SIG-M5 (cell line): Measurements from ENCODE around the gene CRCP.
"Not testable (repeated sequence)": the region's sequence is repeated elsewhere in the genome, so short reads cannot be mapped to it uniquely, and the experiment has no call there.

Experiments used
- DNase-seq: peaks from one replicate; lab custom pipeline; 2025; lab: John Stamatoyannopoulos, UW

CRCP gene

DNA sequence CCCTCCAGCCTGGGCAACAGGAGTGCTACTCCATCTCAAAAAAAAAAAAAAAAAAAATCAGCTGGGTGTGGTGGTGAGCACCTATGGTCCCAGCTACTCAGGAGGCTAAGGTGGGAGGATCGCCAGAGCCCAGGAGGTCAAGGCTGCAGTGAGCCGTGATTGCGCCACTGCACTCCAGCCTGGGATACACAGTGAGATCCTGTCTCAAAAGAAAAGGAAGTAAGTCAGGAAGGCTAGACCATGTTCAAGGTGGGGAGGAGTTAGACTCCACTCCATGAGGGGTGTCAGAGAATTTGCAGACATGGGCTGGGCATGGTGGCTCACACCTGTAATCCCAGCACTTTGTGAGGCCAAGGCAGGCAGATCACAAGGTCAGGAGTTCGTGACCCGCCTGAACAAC, 6.2 kb upstream of the CRCP start:
- DNase-seq, result not testable (repeated sequence)

DNA sequence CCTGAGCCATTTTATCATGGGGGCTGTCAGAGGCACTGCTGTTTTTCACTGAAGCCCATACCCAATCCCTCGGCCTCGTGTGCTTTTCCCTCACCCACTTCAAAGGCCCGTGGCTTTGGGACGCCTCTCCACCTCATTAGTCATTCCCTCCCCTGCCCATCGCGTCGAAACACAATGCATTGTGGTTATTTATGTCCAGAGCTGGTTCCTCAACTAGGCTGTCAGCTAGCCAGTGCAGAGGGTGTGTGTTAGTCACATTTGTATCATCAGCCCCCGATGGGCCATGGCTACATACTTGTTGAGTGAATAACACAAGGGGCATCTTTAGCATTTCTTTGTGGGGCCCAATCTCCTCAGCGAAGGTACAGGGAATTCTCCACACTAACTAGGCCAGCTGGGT, 3.8 kb upstream of the CRCP start:
- no peak for DNase-seq

DNA sequence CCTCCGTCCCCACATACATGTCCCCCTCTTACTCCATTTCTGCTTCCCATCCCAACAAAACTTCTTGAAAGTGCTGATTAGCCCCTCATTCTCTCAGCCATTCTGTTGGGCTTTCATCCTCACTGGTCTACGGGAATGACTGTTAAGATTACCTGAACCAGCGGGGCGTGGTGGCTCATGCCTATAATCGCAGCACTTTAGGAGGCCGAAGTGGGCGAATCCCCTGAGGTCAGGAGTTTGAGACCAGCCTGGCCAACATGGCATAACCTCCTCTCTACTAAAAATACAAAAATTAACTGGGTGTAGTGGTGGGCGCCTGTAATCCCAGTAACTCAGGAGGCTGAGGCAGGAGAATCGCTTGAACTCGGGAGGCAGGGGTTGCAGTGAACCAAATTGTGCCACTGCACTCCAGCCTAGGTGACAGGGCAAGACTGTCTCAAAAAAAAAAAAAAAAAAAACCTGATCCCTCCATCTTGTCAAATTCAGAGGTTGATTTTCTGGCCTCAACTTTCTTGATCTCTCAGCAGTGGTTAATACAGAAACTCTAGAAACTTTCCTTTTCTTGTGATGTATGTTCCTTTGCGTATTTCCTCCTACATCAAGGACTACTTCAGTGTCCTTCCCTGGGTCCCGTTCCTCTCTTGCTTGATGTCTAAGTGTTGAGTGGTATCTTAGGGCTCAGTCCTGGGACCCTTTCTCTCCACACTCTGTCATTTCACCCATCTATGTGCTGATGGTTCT, 2.2 kb downstream of the CRCP start:
- DNase-seq, result not testable (repeated sequence)

DNA sequence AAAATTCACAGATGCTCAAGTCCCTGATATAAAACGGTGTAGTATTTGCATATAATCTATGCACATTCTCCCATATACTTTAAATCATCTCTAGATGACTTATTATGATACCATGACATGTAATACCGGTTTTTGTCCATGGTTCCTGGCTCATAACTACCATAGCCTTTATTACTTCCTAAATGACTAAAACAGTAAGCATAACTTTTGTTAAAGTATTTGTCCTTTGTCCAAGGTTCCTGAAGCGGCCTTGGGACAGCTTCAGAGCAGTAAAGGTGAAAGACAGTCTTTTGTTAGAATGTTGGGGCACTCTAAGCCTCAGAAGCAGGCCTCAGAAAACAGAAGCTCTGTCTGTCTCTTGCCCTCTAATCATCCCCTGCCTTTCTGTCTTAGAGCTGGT, 4.0 kb downstream of the CRCP start:
- no peak for DNase-seq

DNA sequence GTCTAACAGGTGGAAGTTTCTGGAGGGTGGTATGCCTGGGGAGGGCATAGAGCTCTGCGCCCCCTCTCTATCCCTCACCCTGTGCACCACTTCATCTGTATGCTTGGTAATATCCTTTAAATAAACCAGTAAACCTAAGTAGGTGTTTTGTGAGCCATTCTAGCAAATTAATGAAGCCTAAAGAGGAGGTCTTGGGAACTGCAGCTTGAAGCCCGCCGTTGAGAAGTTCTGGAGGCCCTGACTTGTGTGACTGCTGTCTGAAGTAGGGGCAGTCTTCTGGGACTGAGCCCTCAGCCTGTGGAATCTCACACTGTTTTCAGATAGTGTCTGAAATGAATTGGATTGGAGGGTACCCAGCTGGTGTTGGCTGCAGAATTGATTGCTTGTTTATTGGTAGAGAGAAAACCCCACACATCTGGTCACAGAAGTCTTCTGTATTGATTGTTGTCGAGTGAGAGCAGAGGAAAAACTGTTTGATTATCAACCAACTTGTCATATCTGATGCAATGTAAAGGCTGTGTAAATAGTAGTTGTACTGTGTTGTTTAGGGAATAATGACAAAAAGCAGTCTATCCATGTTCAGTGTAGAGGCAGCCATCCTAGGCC, 4.7 kb downstream of the CRCP start:
- no peak for DNase-seq

DNA sequence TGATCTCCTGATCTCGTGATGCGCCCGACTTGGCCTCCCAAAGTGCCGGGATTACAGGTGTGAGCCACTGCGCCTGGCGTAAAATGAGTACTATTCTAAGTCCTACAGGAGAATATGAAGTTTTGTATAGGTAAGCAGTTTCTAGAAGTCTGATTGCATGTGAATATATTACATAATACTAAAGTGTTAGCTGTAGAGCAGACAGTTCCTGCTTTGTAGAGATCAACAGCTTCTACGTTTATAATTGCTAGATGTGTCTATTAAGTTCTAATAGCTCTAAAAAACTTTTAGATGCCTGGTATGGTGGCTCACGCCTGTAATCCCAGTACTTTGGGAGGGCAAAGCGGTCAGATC, 8.5 kb downstream of the CRCP start:
- no peak for DNase-seq

DNA sequence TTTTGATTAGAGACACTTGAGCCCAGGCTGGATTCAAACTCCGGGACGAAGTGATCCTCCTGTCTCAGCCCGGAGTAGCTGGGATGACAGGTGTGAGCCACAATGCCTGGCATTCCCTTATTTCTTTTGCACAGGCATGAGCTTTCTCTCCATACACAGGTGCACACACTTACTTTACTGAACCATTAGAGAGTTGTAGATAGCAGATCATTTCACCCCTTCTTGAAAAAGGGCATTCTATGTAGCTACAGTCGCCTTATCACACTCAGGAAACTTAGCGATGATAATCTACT, 9.9 kb downstream of the CRCP start:
- not testable (repeated sequence) for DNase-seq

DNA sequence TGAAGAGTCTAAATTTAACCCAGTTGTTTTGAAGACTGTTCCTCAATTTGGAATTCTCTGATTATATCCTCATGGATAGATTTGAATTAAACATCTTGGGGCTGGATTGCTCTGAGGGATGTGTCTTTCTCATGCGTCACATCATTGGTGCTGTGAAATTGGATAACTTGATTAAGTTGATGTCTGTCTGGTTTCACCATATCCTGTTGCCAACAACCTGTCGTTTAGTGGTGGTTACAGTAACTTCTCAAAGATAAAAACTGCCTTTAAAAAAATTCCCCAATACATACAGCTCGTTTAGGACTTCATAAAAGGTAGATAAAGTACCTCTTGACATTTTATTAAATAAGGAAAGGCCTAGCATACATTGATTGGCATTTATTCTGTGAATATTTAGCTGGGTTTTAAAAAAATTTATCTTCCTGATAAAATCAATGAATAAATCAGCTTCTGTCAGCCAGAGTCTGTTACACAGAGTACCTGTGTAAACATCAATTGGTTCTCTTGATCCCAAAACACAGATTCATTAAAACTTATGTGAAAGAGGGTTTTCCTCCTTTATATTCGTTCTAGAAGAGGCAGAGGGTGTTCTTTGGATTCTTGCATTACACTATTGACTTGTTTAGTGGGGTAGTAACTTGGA, 10.5 kb downstream of the CRCP start:
- DNase-seq, result no peak

DNA sequence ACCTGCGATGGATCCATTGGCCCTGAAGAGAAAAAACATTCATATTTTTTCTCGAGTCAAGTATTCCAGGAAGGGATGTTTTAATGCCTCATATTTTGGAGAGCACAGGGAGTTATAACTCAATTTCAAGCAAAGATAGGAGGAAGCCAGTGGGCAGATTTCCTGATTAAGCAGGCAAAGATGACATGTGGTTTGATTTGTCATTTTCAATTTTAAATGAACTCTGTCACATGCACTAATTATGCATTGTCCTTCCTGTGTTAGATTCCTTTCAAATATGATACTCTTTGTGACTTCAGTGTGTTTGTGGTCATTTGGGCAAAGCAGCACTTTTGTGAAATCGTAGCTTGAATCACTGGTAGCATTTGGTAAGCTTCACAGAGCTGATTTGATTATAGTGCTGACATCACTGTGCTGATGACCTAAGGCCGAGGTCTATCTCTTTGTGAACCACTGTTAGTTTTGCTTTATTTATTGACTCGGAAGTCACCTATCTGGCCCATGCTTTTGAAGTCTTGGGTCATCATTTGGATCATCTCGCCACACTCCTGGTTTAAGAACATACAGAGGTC, 11.2 kb downstream of the CRCP start:
- DNase-seq, result not testable (repeated sequence)

DNA sequence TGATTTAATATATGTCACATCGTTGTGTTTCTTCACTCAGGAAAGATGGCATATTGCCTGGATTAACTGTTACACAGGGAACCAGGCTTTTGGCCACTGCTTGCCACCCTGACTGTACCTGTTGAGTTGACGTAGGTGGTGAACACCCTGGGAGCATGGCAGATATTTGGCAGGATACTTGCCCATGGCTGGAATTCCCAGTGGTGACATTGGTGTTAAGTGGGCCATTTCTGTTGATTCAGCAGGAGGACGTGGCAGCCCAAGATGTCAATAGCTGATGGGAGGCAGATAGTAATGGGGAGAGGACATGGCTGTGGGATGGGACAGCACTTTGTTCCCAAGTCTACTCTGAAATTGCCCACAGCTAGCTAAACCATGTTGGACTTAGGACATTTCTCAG, 12.5 kb downstream of the CRCP start:
- DNase-seq, result not testable (repeated sequence)

DNA sequence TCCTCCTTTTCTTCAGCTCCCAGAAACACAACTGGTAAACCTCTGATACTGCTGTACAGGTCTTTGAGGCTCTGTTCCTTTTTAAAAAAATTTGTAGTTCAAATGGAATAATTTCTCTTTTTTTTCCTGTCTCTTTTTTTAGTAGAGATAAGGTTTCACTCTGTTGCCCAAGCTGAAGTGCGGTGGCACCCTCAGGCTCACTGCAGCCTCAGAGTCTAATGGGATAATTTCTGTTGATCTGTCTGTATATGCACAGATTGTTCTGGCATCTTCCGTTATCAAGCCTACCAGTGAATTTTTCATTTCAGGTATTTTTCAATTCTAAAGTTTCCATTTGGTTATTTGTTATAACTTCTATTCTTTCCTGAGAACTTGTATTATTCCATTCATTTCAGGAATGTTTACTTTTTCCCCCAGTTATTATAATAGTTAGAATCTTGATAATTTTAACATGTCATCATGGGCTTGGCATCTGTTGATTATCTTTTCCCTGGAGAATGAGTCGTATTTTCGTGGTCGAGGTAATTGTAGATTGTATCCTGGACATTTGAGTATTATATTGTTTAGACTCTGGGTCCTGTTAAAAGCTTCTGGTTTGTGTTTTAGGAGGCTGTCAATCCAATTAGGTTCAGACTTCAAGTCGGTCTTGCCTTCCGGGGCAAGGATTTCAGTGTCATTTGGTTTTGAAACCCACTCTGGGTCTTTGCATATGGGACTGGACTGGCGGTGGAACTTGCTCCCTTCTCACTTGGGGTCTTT, 24.5 kb downstream of the CRCP start:
- DNase-seq, result no peak

DNA sequence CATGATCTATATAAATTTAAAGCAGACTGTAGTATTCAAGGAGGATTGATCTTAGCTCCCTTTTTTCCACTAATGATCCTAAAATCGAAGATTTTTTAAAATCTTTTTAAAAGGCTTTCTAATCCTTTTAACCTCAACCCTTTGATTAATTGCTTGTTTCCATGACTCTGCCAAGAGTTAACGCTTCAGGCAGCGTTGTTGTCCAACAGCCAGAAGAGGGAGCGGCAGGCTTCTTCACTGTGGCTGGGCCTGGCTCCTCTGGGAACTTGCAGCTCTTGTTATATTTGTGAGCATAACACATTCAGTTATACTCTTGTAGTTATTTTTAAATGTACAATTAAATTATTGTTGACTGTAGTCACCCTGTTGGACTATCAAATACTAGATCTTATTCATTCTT, 26.3 kb downstream of the CRCP start:
- DNase-seq, result no peak

DNA sequence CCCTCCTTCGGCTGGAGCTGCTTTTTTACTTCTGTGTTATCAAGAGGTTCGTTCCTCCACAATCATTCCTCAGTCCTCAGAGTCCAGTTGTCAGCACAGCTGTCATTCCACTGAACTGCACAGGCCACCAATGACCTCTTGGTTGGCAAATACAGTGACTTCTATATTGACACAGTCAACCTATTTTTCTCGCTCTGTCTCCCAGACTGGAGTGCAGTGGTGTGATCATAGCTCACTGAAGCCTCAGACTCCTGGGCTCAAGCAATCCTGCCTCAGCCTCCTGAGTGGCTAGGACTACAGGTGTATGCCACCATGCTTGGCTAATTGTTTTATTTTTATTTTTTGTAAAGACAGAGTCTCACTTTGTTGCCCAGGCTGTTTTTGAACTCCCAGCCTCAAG, 27.7 kb downstream of the CRCP start:
- DNase-seq, result no peak

DNA sequence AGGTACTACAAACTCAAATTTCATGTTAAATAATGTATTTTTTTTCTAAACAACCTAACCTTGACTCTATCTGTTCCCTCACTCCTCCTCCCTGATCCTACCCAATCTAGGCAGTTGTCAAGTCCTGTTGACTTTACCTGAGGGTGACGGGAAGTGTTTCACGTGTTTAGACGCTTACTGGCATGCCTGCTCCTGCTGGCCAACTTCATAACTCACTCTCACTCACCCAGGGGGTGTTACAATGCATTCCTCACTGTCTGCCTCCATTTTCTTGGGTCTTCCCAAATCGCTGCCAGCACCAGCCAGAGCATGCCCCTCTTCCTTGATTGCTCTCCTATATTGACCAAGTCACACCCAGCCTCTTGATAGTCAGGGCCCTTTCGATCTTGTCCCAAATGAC, 28.3 kb downstream of the CRCP start:
- DNase-seq, result no peak

DNA sequence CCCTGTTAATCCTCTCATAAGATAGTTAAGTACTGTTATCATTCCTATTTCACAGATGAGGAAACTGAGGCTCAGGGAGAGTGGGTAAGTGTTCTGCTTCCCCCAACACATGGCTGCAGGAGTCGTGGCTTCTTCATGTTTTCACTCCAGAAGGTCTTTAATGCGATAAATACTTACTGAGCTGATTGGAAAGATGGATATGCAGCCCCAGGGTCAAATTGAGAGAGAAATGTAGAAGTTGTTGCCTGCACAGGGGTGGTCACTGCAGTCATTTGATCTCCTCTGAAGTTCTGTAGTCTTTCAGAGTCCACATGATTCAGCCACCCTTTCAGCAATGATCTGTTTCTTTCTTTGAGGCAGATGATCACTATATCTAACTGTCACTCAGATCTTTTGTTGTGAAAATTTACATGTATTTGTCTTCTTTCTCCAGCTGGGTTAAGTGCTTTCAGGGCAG, 29.3 kb downstream of the CRCP start:
- no peak for DNase-seq

DNA sequence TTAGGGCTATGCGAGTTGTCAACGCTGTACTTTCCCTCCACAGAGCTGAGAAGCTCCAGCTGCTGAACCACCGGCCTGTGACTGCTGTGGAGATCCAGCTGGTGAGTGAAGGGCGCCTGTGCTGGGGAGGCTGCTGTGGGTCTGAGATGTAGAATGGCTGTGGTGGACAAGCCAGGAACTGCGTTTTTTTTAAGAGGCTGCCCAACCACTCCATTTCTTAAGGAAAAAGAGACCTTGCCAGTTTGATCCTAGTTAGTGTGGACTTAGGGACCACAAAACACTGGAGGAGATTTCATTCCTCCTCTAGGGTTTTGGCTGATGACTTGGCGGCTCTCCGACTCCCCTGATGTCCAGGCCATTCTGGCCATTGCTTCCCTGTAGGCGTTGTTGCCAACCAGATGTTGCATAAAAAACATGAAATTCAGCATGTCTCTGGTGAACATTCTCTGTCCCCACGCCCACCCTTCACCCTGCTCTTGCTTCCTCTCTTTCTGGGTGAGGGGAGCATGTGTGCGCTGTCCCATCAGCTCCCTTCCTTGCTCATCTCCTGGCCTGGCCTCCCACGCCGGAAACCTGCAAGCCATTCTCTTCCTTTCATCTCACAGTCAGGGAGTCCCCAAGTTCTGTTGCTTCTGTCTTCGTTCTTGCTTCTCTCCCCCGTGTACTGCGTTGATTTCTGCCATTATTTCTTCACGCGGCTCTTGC, 30.9 kb downstream of the CRCP start:
- no peak for DNase-seq

DNA sequence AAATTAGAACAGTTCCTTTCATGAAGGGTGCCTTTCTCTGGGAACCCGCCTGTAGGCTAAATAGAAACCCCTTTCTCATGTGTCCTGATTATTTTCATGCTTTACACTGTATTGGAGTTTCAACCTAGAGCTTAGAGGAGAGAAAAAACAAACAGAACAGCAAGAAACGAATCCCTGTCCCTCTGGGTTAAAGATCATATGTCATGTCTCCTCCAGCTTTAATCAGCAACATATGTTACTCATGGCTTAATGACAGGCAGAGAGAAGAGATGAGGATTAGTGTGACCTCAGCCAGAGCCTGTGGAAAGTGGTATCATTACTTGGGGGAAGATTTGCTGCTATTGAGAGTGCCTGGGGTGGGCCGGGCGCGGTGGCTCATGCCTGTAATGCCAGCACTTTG, 32.1 kb downstream of the CRCP start:
- no peak for DNase-seq

DNA sequence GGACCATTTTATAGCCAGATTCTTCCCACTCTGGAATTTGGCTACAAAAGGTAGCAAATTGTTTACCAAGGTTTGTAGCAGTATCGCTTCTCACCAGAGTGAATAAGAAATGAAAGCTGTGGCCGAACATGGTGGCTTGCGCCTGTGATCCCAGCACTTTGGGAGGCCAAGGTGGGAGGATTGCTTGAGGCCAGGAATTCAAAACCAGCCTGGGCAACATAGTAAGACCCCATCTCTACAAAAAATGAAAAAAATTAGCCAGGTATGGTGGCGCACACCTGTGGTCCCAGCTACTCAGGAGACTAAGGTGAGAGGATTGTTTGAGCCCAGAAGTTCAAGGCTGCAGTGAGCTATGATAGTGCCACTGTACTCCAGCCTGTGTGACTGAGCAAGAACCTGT, 33.0 kb downstream of the CRCP start:
- DNase-seq, result not testable (repeated sequence)

DNA sequence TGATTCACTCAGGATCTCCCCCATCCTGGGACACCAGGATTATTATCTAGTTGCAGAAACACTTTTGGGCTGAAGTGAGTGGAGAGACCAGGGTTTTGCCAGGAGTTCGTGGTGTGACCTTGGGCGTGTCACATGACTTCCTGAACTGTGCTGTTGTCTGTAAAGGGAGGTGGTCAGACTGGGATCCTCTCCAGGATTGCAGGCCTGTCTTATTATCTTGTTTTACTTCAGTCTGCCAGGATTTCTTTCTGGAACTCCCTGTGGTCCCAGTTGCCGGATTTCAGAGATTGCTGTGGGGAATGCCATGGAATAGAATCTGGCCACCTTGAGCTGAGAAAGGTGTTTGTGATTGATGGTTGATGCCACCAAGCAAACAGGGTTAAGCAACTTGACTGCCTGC, 35.8 kb downstream of the CRCP start:
- DNase-seq, result no peak

DNA sequence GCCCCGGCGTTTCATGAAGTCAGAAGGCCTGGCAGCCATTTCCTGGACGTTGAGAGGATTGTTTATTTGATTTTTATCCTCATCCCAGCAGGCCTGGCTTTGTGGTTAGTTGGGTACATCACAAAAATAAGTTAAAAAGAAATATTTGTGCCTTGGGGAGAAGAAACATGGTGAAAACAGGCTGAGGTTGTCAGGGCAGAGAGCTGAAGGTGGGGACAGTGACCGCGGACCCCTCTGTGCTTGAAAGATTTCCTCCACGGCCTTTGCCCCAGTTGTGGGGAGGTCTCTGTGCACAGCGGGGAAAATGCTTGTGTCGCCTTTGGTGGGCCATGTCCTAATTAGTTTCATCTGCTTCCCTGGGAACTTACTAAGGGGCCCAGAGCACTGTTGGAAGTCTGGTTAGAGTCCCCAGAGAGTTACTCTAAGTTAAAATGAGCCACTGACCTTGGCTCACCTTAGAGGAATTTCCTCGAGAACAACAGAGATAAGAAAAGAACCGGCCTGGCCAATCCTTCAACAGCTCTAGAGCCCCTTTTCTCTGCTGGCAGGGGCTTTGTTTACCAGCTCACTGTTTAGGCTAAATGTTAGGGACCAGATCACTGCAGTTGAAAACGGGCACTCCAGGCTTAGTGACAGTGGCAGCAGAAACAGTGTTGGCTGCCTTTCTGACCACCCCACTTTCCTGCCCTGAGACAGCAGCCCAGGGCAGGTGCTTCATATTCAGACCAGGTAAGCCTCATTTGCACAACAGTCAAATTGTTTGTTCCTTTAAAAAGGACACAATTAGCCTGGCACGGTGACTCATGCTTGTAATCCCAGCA, 37.9 kb downstream of the CRCP start:
- no peak for DNase-seq

DNA sequence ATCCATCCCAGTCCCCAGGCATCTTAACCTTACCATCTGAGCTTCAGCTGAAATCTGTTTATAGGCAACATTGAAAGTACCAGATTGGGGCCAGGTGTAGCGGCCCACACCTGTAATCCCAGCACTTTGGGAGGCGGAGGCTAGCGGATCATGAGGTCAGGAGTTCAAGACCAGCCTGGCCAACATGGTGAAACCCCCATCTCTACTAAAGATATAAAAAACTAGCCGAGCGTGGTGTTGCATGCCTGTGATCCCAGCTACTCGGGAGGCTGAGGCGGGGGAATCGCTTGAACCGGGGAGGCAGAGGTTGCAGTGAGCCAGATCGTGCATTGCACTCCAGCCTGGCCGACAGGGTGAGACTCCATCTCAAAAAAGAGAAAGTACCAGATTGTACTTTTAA, 39.0 kb downstream of the CRCP start:
- no peak for DNase-seq
